ENCODE data around the gene TNFRSF12A. TPM values are rescaled to one million over a fixed set of nuclear protein-coding genes. Genes with fewer than 3 reads are reported as not detected.

The TNFRSF12A gene
- total RNA-seq, 1 donor from 2014 or later: 914 TPM

GRCh38 chr16:3059723-3060242, 39.6 kb downstream of the TNFRSF12A start:
- intact Hi-C loops (cut with DNase I): loop anchor here (1.0 to 5.0 kb wide), 7 partner anchors 31 to 107 kb away; partner anchors contain the start of genes ZNF213 and ZSCAN10
- Histone ChIP-seq H3K4me3 (peak overlapping the region; percentile 72 to 76), H3K9me3 (no peaks in the 10 kb centered on the region), H3K27ac (peak overlapping the region; percentile 12 to 42), H3K4me1 (peaks cover 5 to 15% of the 10 kb centered on the region in 2 donors), H3K27me3 (no peaks in the 10 kb centered on the region), H3K36me3 (no peaks in the 10 kb centered on the region)
- DNase-seq (ENCODE audit: low spot score in 2 of 2): no peak
- TF ChIP-seq CTCF (IDR thresholded peaks at IDR 0.05): no peak

- DNase-seq (ENCODE audit: low spot score in 2 of 2): no peak
- TF ChIP-seq CTCF (IDR thresholded peaks at IDR 0.05): no peak
- no peaks in the 10 kb centered on the region for H3K9me3 ChIP-seq
- H3K4me1 ChIP-seq: peaks cover 5 to 17% of the 10 kb centered on the region in 2 donors
- no peaks in the 10 kb centered on the region for H3K36me3 ChIP-seq
- H3K27me3 ChIP-seq: no peaks in the 10 kb centered on the region
- no peak overlapping the region for H3K4me3 ChIP-seq
- H3K27ac ChIP-seq: no peak overlapping the region
- intact Hi-C loops (cut with DNase I): loop anchor here (5.0 kb wide), 1 partner anchor 37 kb away; the partner anchor contains the start of gene ZSCAN10
These were observed 40.4 kb downstream of the TNFRSF12A start for GRCh38 chr16:3060339-3061127.

GRCh38 chr16:3062553-3062952, 42.4 kb downstream of the TNFRSF12A start:
- Histone ChIP-seq H3K27ac (no peak overlapping the region), H3K27me3 (no peaks in the 10 kb centered on the region), H3K4me3 (no peak overlapping the region), H3K4me1 (peaks cover 5 to 17% of the 10 kb centered on the region in 2 donors), H3K36me3 (no peaks in the 10 kb centered on the region), H3K9me3 (no peaks in the 10 kb centered on the region)
- no peak for TF ChIP-seq CTCF (IDR thresholded peaks at IDR 0.05)
- DNase-seq (ENCODE audit: low spot score in 2 of 2): no peak
- intact Hi-C loops (cut with DNase I): loop anchor here (5.0 kb wide), 1 partner anchor 35 kb away; the partner anchor contains the start of gene ZSCAN10

- intact Hi-C loops (cut with DNase I): loop anchor here (5.0 kb wide), 1 partner anchor 33 kb away; the partner anchor contains the start of gene ZSCAN10
- H3K9me3 ChIP-seq: no peaks in the 10 kb centered on the region
- peaks cover 0 to 11% of the 10 kb centered on the region in 2 donors for H3K4me1 ChIP-seq
- DNase-seq (ENCODE audit: low spot score in 2 of 2): no peak
- TF ChIP-seq CTCF (IDR thresholded peaks at IDR 0.05): no peak
- H3K4me3 ChIP-seq: no peak overlapping the region
- no peaks in the 10 kb centered on the region for H3K27me3 ChIP-seq
- H3K36me3 ChIP-seq: no peaks in the 10 kb centered on the region
- H3K27ac ChIP-seq: no peak overlapping the region
These were observed 43.6 kb downstream of the TNFRSF12A start for GRCh38 chr16:3063625-3064386.

- Histone ChIP-seq H3K27ac (peak within 1 kb of the TSS; percentile 19 to 29), H3K27me3 (no peaks in the 10 kb centered on the region), H3K36me3 (no peaks in the 10 kb centered on the region), H3K9me3 (no peaks in the 10 kb centered on the region), H3K4me1 (peaks cover 0 to 5% of the 10 kb centered on the region in 2 donors), H3K4me3 (peak within 1 kb of the TSS in 1 of 2 donors; percentile 45)
- intact Hi-C loops (cut with DNase I): no loop called here
- peak in 1 of 2 donors; percentile 83 for DNase-seq (ENCODE audit: low spot score in 2 of 2)
- TF ChIP-seq CTCF (IDR thresholded peaks at IDR 0.05): no peak
These were observed 45.0 kb downstream of the TNFRSF12A start, which contains the start of gene IL32 for GRCh38 chr16:3065069-3065741. TSS of gene IL32 (plus strand) at chr16:3065640. CDS start at chr16:3065812, 172 bp downstream.

Data from ascending aorta (tissue), 2 donors.